K562 (cell line): ENCODE measurements around the gene CYTH4. TPM values are rescaled to one million over a fixed set of nuclear protein-coding genes. Genes with fewer than 3 reads are reported as not detected.

Experiments used
- ADNP ChIP-seq: fragments of 200-800 bp; sonication (Bioruptor generic); IDR thresholded peaks from 2 replicates; pipeline ENCODE4 v1.6.1; 2016; ENCODE audit warnings: missing genetic modification characterization, missing compliant biosample characterization
- ASH1L ChIP-seq: fragments of 450-650 bp; IDR thresholded peaks from 2 replicates; pipeline ENCODE4 v1.6.1; 2018; ENCODE audit warnings: borderline replicate concordance, mild to moderate bottlenecking, low read depth; ENCODE audit not compliant: partially characterized antibody
- C11orf30 ChIP-seq: fragments of 450-650 bp; IDR thresholded peaks from 2 replicates; pipeline ENCODE4 v1.6.1; 2016; ENCODE audit warnings: low read depth, mild to moderate bottlenecking
- ESRRA ChIP-seq: fragments of 450-650 bp; IDR thresholded peaks from 2 replicates; pipeline ENCODE4 v1.6.1; 2014; ENCODE audit warnings: low read depth, mild to moderate bottlenecking, moderate library complexity, borderline replicate concordance
- FOXP1 ChIP-seq: sonication (generic); formaldehyde crosslinking; IDR thresholded peaks from 2 replicates; pipeline ENCODE4 v1.8.0; 2022; ENCODE audit warnings: mild to moderate bottlenecking, missing genetic modification reagents
- MCM7 ChIP-seq, 2 experiments: fragments of 450-650 bp; IDR thresholded peaks; 2 replicates each; pipeline ENCODE4 v1.6.1; 2016 to 2018
- NR2C2 ChIP-seq, 2 experiments: fragments of 200-800 bp in 1 of 2; sonication (Bioruptor generic) in 1 of 2; sonication (generic) in 1 of 2; formaldehyde crosslinking in 1 of 2; IDR thresholded peaks; 2 replicates each; pipeline versions ENCODE4 v1.6.1 to v1.8.0; 2016 to 2022; ENCODE audit warnings: mild to moderate bottlenecking in 1 of 2, missing compliant biosample characterization in 1 of 2, missing genetic modification characterization in 1 of 2, missing genetic modification reagents in 1 of 2
- POLR2A ChIP-seq: fragments of 450-650 bp; conservative IDR thresholded peaks from 2 replicates; pipeline ENCODE4 v1.6.1; 2016
- SPI1 ChIP-seq: IDR thresholded peaks from 2 replicates; pipeline ENCODE4 v1.6.1; 2011; ENCODE audit warnings: low read depth, low read length, control low read depth, borderline replicate concordance
- YBX1 ChIP-seq: fragments of 450-650 bp; IDR thresholded peaks from 2 replicates; pipeline ENCODE4 v1.7.1; 2016; ENCODE audit warnings: mild to moderate bottlenecking
- ZNF253 ChIP-seq: fragments of 250-450 bp; sonication (Bioruptor Pico); conservative IDR thresholded peaks from 2 replicates; pipeline ENCODE4 v1.6.1; 2021; ENCODE audit warnings: mild to moderate bottlenecking
- ZNF695 ChIP-seq: fragments of 450-650 bp; formaldehyde crosslinking; IDR thresholded peaks from 2 replicates; pipeline ENCODE4 v1.4.0; 2020; ENCODE audit warnings: mild to moderate bottlenecking, moderate library complexity
- polyA plus RNA-seq, 8 experiments: library from polyadenylated mRNA; depleted of rRNA in 4 of 8; stranded (reverse) in 5 of 8; unstranded in 3 of 8; fragments of >200 nt; fragmentation: Nextera tagmentation in 2 of 8; fragmentation: Illumina TruSeq in 1 of 8; extraction: Ambion mirVana in 2 of 8; extraction: Trizol in 1 of 8; gene quantifications; 2 replicates each; pipeline versions ENCODE4 v1.2.1 to v1.2.3, GENCODE V29; 2011 to 2014; ENCODE audit warnings: inconsistent platforms in 1 of 8, missing spikeins in 1 of 8
- total RNA-seq, 7 experiments: library from RNA; depleted of rRNA in 6 of 7; stranded (reverse); fragments of >200 nt in 6 of 7; fragmentation: Illumina TruSeq in 2 of 7; extraction: Trizol in 2 of 7; gene quantifications; 2 replicates each; pipeline versions ENCODE4 v1.2.1 to v1.2.3, GENCODE V29; 2011 to 2021; ENCODE audit warnings: low replicate concordance in 1 of 7
- TF ChIP-seq, protein P1 (sequence below), 2 experiments: fragments of 450-650 bp in 1 of 2; sonication (generic) in 1 of 2; formaldehyde crosslinking in 1 of 2; IDR thresholded peaks; 2 replicates each; pipeline versions ENCODE4 v1.7.1 to v1.9.0; 2016 to 2022; ENCODE audit warnings: inconsistent platforms in 1 of 2, mild to moderate bottlenecking in 1 of 2, missing genetic modification reagents in 1 of 2
- TF ChIP-seq, protein P2 (sequence below): fragments of 250-450 bp; sonication (Bioruptor Pico); IDR thresholded peaks from 2 replicates; pipeline ENCODE4 v1.4.0; 2020
- TF ChIP-seq, protein P3 (sequence below): sonication (generic); formaldehyde crosslinking; IDR thresholded peaks from 2 replicates; pipeline ENCODE4 v1.8.0; 2023; ENCODE audit warnings: mild to moderate bottlenecking, missing genetic modification reagents

CYTH4 gene
- total and polyA plus RNA-seq, 9 of the 15 experiments (the other 6 are each of a cell fraction or from before 2014, with no cell fraction given) = 0.03 to 2.0 (median 0.61) TPM; not detected in 1

DNA sequence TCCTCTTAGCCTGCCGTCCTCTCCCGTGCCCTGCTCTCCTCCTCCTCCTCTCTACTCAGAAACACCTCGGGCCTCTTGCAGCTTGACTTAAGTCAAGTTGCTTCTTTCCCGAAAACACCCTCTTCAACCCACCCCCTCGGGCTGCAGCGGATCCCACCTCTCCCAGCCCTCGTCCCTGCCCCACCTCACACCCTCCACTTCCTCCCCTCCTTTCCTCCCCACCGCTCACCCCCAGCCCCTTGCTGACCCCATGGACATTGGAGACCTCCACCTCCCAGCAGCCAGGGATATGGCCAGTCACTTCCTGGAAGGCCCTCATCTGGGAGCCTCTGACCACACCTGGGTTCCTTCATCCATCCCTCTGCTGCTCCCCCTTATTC lies 8.5 kb upstream of the CYTH4 start (continued):
- TF ChIP-seq, protein P1, sequence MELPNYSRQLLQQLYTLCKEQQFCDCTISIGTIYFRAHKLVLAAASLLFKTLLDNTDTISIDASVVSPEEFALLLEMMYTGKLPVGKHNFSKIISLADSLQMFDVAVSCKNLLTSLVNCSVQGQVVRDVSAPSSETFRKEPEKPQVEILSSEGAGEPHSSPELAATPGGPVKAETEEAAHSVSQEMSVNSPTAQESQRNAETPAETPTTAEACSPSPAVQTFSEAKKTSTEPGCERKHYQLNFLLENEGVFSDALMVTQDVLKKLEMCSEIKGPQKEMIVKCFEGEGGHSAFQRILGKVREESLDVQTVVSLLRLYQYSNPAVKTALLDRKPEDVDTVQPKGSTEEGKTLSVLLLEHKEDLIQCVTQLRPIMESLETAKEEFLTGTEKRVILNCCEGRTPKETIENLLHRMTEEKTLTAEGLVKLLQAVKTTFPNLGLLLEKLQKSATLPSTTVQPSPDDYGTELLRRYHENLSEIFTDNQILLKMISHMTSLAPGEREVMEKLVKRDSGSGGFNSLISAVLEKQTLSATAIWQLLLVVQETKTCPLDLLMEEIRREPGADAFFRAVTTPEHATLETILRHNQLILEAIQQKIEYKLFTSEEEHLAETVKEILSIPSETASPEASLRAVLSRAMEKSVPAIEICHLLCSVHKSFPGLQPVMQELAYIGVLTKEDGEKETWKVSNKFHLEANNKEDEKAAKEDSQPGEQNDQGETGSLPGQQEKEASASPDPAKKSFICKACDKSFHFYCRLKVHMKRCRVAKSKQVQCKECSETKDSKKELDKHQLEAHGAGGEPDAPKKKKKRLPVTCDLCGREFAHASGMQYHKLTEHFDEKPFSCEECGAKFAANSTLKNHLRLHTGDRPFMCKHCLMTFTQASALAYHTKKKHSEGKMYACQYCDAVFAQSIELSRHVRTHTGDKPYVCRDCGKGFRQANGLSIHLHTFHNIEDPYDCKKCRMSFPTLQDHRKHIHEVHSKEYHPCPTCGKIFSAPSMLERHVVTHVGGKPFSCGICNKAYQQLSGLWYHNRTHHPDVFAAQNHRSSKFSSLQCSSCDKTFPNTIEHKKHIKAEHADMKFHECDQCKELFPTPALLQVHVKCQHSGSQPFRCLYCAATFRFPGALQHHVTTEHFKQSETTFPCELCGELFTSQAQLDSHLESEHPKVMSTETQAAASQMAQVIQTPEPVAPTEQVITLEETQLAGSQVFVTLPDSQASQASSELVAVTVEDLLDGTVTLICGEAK (IDR thresholded peaks at IDR 0.05) = no peak
- TF ChIP-seq, protein P1 (CRISPR knock-in tag; IDR thresholded peaks at IDR 0.05) = no peak
- TF ChIP-seq, protein P2, sequence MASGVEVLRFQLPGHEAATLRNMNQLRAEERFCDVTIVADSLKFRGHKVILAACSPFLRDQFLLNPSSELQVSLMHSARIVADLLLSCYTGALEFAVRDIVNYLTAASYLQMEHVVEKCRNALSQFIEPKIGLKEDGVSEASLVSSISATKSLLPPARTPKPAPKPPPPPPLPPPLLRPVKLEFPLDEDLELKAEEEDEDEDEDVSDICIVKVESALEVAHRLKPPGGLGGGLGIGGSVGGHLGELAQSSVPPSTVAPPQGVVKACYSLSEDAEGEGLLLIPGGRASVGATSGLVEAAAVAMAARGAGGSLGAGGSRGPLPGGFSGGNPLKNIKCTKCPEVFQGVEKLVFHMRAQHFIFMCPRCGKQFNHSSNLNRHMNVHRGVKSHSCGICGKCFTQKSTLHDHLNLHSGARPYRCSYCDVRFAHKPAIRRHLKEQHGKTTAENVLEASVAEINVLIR (CRISPR knock-in tag) = no peak
- TF ChIP-seq ASH1L (no peak), SPI1 (no peak), ZNF253 (CRISPR knock-in tag) (no peak), NR2C2 (CRISPR knock-in tag; IDR thresholded peaks at IDR 0.05) (no peak), NR2C2 (tag; IDR thresholded peaks at IDR 0.05) (no peak), YBX1 (no peak), C11orf30 (0 out of 2 replicates have a peak, but pooled peaks have one; percentile 2), FOXP1 (CRISPR knock-in tag) (no peak), ADNP (tag) (peak; percentile 1; the same call in 1 of the 2 replicates), ZNF695 (no peak), MCM7 (IDR thresholded peaks at IDR 0.05) (no peak), ESRRA (no peak), POLR2A (no peak)
- TF ChIP-seq, protein P3, sequence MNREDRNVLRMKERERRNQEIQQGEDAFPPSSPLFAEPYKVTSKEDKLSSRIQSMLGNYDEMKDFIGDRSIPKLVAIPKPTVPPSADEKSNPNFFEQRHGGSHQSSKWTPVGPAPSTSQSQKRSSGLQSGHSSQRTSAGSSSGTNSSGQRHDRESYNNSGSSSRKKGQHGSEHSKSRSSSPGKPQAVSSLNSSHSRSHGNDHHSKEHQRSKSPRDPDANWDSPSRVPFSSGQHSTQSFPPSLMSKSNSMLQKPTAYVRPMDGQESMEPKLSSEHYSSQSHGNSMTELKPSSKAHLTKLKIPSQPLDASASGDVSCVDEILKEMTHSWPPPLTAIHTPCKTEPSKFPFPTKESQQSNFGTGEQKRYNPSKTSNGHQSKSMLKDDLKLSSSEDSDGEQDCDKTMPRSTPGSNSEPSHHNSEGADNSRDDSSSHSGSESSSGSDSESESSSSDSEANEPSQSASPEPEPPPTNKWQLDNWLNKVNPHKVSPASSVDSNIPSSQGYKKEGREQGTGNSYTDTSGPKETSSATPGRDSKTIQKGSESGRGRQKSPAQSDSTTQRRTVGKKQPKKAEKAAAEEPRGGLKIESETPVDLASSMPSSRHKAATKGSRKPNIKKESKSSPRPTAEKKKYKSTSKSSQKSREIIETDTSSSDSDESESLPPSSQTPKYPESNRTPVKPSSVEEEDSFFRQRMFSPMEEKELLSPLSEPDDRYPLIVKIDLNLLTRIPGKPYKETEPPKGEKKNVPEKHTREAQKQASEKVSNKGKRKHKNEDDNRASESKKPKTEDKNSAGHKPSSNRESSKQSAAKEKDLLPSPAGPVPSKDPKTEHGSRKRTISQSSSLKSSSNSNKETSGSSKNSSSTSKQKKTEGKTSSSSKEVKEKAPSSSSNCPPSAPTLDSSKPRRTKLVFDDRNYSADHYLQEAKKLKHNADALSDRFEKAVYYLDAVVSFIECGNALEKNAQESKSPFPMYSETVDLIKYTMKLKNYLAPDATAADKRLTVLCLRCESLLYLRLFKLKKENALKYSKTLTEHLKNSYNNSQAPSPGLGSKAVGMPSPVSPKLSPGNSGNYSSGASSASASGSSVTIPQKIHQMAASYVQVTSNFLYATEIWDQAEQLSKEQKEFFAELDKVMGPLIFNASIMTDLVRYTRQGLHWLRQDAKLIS (CRISPR knock-in tag) = no peak
